Fibroblast of skin of abdomen (primary cell): Measurements from ENCODE around the gene TTLL5.

Source experiments
- DNase-seq: peaks from one replicate; pipeline ENCODE4 v3.0.0-alpha.2; 2013

TTLL5 gene

DNA sequence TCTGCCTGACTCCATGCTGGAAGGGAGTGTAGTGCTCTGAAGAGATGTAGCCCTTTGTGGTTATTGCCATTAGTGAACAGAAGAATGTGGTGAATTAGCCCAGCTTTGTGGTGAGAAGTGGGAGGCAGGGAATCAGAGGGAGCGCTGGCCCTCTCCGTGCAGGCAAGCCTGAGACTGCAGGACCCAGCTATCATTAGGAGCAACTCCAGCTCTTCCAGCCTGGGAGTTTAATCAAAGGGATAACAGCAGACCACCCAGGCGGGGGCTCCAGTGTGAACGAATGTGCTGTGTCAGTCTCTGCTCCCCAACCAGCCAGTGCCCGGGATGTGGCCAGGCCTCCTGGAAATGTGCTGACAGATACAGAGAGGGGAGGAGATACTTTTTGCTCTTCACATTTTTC is 142.7 kb downstream of the TTLL5 start:
- DNase-seq: peak; percentile 76

DNA sequence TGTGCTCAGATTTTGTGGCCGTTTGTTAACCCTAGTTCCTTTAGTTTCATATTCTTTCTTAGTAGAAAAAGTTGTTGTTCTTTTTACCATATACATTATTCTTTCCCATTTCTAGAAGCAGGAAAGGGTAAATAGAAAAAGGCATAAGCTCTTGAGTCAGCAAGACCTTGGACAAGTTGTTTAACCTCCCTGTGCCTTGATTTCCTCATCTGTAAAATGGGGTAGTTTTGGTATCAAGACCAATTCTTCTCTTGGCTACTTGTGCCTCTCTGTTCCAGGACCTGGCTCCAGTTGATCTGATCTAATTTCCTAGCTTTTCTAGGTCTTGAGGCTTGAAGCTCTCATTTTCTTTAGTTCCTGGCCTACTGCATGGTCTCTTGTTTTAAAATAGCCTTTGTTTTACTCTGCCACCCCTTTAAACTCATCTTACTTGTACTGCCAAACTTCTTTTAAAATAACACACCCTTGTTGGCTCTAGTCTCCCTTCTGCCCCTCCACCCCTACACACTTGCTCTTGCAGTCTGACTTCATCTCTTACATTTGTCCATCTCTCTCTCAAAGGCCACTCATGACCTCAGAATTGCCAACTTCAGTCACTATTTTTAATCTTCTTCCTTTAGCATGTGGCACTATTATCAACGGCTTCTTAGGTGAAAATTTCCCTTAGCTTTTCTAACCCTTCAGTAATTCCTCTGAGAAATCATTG is 143.7 kb downstream of the TTLL5 start:
- no peak for DNase-seq

DNA sequence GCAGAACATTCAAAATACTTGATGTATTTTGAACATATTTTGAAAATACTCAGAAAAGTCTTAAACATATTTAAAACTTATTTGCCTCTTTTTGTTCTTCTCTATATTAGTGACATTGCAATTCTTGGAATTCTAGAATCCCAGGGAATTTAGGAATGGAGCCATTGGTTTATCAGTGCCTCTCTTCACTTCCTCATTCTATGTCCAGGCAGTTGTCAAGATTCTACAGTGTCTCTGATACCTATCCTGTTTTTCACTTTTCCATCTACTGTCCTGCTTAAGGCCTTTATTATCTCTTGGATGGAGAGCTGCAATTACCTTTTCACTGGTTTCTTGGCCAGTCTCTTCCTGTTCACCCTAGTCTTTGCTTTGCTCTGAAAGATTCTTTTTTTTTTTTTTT is 144.6 kb downstream of the TTLL5 start:
- DNase-seq: no peak

DNA sequence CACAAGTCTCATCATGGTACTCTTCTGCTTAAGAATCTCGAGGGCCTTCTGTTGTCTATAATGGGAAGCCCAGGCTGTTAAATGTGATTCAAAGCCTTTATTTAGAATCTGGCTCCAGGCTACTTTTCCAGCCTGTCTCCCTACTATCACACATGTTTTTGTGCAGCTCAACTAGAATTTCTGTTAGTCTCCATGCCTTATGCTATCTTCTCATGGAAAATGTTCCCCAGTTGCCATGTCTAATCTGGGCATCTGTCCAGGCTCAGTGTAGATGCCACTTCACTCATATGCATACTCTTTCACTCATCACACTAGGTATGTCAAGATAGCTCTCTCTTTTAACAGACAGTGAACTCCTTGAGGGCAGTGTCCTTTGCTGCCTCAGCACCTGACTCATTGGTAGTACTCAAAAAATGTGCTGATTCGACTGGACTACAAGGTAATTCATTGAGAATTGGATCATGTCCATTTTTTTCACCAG is 145.3 kb downstream of the TTLL5 start:
- DNase-seq: no peak

DNA sequence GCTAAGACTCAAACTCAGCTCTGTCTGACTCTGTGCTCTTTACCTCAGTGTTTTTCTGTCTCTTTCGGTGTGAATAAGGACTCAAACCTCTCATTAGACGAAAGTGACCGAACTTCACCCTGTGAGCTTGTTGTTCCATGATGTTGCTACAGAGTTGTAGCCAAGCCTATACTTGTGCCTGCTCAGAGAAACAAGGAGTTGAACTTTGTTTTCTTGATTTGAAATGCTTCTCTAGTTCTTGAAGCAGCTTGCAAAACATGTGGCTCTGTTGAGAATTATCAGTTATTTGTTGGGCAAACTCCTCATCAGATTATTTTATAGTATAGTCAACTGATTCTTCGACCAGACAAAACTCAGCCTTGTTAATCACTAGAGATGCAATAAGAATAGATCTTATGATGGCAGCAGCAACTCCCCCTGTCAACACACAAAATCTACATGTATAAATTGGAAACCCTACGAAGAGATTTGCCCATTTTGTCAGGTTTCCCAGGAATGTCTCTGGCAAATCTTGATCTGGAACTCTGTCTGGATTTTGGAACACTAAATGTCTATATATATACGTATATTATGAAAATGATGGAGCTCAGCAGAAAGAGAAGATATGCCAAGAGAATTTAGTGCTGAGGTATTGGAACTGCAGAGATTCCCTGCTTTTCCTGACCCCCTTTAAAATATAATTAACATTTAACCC is 146.8 kb downstream of the TTLL5 start:
- no peak for DNase-seq

DNA sequence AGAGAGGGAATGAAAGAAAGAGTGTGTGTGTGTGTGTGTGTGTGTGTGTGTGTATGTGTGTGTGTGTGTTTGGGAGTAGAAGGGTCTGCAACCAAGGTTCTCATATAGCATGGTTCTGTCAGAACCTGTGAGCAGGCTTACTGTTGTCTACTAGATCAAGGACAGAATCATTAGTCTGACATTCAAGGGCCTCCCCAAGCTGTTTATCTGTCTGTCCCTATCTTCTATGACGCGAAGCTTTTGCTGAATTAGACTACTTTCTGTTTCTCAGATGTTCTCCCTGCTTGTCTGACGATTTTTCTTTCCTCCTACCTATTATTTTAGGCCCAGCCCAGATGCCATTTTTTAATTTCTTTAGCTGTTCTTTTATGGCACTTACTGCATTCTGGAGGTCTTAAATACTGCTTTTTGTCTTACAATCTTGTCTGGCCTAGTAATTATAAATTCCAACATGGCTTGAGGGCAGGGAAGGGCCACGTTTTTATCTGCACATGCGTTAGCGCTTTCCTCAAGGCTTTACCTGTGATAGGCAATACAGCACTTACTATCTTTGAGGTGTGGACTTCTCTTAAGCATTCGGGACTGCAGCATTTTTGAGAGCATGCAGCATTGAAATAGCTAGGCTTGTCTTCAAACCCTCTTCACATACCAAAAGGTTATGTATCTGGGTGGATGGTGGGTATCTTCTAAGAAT is 150.2 kb downstream of the TTLL5 start:
- no peak for DNase-seq

DNA sequence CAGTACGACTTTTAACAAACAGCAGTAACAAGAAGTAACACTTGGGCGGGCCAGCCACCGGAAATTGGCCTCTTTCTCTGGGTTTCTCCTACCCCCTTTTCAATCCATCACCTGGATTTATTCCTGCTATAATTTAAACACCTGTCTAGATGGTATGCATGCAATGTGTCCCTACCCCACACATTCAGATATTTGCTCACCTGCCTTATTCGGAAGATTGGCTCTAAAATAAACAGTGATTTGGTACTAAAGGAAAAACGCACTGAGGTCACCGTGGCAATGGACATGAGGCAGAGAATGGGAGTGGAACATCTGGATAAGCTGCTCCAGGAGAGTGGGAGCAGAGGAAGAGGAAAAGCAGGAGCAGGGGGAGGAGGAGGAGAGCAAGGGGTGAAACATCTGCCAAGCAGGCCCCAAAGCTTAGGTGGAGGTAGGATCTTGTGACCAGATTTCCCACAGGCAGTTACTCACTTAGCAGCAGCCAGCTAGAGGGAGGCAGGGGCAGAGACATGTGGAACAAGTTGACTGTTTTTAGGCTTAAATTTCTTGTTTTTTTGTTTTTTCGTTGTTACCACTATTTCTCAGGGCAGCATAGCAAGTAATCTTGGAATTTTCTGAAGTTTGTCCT is 150.9 kb downstream of the TTLL5 start:
- no peak for DNase-seq

DNA sequence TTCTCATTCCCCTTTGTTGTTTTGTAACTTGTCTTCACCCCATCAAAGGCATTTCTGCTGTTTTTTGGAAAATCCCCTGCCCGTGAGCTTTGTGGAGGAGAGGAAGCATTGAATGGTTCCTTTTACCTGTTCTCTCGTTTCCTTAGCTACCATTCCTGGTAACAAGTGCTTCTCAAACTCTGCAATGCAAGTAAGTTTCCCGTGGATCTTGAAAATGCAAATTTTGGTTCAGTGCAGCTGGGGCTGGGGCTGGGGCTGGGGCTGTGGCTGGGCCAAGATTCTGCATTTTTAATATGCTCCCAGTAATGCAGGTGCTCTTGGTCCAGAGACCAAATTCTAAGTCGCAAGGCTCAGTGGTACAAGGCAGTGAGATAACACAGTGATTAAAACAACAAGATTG is 151.6 kb downstream of the TTLL5 start:
- DNase-seq: no peak

DNA sequence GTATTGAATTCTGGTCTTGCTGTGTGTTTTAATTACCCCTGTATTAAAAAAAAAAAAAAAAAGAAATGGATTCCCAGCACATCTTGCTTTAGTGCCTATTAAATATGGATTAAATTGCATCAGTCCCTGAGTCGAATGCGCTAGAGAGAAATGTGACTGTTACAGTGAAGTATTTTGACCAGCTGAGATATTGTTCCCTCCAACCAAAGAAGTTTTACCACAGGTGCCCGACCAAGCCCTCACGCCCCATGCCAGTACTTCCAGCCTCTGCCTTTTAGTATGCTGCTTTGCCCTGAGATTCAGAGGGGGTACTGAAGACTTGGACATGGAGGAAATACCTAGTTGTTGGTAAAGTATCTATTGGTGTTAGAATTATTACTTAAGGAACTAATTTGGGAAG is 159.7 kb downstream of the TTLL5 start:
- no peak for DNase-seq

DNA sequence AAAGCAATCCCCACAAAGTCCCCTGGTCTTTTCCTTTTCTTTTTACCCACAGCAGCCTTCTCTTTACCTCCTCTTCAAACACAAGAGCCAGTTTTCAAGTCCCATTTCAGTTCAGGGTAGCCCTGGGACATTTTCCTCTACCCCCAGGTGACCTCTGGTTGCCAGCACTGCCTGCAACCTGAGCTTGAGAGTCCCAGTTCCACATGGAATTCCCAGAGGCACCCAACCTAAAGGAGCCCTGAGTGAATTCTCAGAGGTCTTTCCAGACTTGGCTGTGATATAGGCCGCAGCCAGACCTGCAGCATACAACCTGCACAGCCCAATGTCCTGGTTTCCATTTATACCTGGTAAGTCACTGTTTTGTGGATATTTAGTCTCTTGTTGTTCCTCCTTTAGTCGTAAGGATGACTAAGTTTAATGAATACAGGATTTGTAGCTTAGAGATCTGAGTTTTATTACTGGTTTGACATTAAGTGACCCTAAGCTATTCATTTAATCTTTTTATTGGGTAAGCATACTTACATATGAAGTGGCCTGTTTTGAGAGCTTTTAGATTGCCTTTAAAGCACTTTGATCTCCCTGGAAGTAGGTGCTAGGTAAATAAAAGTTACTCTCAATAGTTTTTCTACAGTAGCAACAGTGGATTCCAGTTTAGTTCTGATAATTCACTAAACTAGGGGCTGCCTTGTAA is 160.9 kb downstream of the TTLL5 start:
- no peak for DNase-seq

DNA sequence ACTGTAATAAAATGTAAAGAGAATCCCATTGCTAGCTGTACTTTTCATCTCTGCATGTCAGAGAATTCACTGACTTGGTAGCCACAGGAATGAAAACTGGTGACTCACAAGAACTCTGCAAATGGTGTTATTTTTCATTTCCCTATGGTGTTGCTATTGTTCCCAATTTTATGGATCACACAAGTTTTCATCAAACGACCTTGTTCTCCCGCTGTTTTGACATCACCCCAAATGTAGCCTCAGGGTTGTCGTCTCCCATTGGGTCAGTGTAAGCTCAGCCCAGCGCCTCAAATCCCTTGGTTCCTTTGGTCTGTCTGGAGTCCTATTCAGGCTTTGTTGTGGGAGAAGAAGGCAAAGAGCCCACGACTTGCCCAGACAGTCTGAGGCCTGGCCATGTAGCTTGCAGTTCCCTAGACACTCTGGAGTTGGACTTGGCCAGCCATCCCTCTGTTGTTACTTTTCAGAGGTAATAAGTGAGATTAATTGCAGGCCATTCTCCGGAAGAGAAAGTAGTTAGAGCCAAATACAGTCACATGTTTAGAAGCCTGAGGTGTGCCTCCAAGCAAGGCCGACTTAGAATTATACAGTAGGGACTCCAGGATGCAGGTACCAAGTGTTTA is 161.6 kb downstream of the TTLL5 start:
- peak; percentile 85 for DNase-seq

DNA sequence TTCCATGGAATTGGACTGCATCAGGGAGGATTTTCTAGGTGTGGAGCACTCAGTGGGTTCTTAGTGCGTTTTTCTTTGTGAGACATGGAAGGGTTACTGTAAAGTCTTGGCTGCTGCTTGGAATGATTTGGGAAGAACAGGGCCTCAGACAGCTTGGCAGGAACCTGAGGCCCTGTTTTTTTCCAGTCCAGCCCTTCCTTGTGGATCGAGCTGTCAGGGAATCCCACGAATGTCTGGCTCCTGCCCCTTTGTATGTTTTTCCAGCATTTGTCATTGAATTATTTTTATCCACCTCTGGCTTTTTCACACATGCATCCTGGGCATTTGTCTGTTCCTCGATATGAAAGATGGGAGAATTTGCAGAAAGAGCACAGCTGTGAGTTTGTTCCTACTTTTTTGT is 162.3 kb downstream of the TTLL5 start:
- peak; percentile 58 for DNase-seq

DNA sequence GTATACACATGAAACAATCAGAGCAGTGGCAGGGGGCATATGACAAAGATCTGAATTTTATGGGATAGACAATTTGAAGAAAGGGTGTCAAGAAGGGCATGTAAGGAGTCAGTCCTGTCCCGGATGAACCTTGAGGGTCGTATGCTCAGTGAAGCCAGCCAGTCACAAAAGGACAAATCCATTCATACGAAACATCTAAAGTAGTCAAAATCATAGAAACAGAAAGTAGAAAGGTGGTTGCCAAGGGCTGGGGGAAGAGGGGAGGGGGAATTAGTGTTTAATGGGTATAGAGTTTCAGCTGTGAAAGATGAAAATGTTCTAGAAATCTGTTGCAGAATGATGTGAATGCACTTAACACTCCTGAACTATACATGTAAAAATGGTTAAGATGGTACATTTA is 163.3 kb downstream of the TTLL5 start:
- DNase-seq: no peak

DNA sequence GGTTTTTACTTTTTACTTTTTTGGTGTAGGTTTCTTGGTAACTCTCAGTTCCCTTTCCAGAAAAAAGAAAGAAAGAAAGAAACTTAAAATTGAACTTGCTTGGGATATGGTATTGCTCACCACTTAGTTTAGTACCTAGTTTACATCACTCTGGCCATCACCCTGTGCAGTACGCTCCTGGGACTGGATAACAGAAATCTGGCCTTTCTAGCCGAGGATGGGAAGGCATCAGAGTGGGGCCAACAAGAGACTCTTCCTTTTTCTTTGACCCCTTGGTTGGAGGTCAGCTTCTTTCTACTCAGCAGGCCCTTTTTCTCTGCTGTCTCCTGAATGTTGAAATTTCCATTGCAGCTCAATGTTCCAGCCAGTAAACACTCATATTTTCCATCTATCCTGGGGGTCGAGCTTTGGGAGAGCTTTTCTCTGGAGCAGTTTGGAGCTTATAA is 164.1 kb downstream of the TTLL5 start:
- DNase-seq: no peak

DNA sequence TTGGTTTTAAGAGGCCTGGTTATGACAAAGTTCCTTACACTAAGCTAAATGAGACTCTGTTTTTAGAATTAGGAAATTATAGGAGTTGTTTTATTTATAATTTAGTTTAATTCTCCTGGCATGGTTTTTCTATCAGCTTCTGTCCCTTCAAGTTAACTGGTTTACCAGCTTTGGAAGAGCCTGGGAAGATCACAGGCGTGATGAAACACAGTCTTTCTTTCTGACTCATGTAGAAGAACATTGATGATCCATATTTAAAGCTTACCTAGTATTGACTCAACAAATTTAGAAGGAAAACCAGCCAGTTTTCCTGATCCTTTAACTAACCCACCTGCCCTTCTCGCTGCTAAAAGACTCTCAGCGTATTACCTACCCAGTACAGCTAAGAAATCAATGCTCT is 165.6 kb downstream of the TTLL5 start:
- no peak for DNase-seq

DNA sequence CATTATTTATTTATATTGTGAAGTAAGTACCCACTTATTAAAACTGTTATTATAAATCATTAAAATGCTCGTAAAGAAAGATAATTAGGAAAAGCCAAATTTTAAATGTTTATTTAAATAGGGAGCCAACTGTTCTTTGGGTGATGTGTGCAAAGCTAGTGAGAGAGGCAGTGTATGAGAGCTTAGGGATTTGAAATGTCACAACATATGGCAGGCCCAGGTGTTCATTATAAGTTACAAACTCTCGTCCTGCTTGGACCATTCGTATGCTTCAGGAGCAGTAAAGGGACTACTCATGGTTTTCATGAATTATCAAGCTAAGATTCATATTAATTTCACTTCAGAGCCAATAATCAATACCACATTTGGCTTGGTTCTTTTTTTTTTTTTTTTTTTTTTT is 166.3 kb downstream of the TTLL5 start:
- DNase-seq: no peak

DNA sequence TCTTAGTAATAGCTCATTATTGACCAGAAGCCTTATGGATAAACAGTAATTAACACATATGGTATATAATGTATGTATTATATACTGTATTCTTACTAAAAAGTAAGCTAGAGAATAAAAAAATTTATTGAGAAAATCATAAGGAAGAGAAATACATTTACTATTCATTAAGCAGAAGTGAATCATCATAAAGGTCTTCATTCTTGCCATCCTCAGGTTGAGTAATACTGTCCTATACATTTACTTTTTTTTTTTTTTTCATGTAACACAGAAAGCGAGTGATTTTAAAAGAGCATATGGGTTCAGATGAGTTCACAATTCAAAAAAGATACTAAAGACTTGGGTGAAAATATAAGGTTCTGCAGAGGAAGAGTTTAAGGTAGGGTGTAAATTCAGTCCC is 168.3 kb downstream of the TTLL5 start:
- DNase-seq: no peak

DNA sequence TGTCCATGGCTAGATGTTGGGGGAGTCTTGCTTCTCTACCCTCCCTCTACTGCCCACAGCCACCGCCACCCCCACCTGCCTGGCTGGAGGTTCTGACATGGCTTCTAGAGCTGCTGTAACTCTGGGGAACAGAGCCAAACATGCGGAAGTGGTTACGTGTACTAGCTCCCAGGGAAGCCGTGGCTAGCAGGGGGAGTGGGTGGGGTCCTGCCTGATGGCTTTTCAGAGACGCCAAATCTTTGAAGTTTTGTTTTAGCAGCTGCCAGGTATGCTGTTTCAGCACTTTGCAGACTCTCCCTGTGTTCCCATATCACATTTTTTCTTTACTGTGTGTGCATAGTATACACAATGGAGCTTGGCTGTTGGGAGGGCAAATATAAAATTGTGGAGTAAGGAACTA is 170.4 kb downstream of the TTLL5 start:
- peak; percentile 87 for DNase-seq

DNA sequence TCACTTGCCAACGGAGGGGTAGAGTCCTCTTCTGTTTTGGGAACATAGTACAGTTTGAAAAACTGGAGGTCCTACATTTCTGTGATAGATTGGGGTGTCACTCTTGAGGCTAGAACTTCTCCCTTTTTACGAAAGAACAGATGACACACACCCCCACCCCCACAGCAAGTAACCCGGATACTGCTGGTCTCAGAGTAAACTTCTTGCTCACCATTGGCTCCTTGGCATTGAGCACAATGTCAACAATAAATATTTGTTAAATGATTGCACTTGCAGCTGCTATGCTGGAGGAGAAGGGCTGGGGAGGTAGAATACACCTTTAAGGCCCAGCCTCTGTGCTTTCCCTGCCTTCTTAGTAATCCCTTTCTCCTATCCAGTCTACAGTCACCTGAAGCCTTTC is 170.9 kb downstream of the TTLL5 start:
- no peak for DNase-seq

DNA sequence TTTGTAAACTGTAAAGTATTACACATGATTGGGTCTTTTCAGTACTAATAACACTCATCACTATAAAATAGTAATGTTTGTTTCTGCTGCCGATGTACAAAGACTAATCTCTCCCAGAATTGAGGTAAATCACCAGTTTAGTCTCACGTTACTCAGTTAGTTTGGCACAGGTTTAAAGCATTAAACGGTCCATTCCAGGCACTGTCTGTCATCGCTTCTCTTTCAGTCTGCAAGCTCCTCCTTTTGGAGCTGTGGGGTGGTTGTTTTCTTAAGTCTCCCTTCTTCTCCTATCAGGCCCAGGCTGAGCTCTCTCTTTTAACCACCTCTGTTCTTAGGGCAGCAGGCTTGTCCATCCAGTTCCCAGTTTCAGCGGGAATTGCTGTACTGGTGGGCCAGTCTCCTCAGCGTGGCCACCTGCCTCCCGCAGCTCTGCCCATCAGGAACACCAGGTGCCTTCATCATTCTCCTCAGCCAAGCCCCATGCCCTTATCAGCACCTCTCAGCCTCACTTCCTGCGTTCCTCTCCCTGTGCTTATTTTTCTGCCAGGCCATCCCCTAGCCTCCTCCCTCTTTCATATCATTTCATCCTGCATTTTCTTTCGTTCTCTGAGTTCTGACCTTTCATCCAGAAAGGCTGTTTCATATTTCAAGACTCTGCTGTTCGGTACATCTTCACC is 171.7 kb downstream of the TTLL5 start:
- DNase-seq: peak; percentile 80

DNA sequence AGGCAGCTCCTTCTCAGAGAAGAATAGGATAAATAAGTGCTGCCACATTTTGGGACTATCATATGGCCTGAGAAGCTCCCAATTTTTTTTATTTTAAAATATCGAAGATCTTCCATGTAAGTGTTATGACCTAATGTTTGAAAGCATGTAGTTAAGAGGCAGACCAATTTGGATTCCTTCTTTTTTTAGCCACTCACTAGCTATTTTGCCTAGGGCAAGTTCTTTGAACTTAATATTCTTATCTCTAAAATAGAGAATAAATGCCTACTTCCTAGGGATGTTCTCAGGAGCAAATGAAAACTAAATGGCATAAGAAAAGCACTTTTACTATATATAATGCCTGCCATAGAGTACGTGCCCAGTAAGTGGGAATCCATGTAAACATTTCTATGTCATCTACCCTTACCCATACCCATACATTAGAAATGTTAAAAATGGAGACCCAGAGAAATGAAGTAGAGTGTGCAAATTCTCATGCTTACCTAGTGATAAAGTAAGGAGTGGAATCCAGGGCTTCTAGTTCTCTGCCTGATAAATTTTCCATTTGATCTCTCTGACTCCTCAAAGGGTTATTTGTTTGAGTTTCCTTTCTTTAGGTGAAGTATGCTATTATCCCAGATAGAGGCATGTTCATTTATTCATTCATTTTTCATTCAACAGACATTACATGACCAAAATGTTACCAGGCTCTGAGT is 172.4 kb downstream of the TTLL5 start:
- no peak for DNase-seq
